Right hindlimb (tissue), 1 donor: ENCODE results near the gene AACS.
A peak's percentile ranks its signal among the peaks of the same experiment; 100 is the strongest.

ENCODE experiments used
- DNase-seq: peaks from one replicate; pipeline ENCODE4 v3.0.0-alpha.2; 2018

Gene AACS

DNA sequence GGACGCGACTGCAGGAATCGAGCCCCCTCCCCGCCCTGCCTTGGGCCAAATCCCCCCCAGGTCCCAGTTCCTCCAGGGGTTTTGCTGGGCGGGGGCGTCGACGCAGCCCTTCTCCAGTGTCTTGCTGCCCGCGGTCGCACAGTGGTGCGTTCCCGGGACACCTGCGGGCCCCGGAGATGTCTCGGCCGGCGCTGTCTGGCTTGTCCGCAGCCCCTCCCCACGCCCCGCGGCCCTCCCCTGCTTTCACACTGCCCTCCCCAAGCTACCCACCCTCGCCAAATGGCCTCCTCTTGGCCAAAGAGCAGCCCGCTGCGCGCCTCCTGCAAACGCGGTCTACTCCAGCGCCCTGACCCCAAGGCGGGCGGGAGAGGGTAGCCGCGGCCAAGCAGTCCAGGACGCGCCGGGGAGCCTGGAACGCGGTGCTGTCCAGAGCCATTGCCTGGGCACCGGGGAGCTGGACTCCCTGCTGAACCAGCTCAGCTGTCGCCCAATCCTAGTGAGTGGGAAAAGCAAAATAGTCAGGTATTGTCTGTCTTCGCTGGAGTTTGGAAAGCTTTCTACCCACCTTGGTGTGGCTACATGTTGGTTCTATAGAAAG is 122.0 kb downstream of the AACS start:
- DNase-seq = peak; percentile 23

DNA sequence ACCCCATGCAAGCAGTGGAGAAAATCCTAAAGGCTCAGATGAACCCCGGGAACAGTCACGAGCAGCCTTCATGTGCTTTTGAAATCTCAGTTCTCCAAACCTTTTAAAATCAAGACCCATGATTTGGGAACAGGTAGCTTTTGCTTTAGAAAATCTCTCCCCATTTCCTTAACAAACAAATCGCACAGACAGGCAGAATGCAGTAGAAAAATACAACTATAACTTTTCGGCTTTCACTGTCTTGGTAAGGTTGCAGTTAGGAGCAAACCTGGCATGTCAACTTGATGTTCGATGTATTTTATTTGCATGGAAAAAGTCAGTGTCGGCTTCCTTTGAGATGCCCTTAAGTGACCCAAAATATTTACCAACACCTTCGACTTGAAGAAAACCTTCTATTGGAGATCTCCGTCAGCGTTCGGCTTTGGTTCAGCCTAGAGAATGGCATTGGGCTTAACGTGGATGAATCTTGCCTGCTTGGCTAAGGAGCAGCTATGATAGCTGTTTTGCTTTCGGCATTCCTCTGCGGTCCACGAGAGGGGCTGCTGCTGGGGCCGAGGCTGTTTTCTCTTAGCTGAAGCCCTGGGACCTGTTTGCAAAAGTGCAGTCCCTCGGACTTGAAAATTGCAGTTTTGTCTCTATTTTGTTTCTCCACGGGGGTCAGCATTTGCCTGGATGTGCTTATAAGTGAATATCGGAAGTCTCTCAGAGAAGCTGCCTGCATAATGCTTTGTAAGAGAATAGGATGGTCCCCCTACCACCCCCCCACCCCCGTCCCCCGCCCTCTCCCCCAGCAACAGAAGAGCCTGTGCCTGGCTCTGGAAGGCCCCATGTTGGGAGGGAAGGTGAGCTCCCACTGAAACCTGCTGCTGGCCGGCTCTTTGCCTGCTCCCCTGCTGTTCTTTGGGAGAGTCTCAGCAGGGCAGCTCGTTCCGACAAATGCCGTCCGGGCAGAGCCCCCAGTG is 122.8 kb downstream of the AACS start:
- DNase-seq = no peak

DNA sequence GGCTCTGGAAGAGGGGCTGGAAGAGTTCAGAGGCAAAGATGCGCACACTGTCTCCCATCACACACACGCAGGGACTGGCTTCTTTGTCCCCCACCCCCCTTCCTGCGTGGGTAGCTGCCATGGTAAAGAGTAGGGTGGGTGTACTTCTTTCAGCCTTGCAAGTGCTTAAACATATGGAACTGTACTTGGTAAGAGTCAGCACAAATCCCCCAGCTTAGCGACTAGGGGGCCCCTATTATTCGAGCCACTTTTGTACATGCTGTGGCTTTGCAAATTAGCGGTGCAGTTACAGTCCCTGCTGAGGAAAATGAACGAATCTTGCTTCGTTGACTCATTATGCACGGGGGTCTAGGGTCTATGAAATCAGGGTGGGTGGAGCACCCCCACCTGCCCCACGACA is 123.8 kb downstream of the AACS start:
- no peak for DNase-seq

DNA sequence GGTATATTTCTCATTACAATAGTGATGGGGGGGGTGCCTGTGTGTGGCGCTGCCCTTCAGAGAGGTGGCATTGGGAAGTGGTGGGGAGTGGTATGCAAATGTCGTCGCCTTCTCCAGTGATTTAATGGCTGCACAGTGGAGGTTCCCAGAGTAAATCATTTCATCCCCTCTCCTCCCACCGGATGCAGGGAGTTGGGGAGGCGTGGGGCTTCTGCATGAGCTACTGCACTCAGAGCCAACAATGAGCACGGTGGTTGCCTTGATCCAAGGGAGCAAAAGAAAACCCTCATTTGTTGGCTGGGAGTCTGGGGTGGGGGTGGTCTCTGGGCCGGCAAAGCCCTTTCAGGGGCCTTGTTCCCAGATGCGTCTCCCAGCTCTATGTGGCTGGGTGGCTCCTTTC is 124.3 kb downstream of the AACS start:
- no peak for DNase-seq

DNA sequence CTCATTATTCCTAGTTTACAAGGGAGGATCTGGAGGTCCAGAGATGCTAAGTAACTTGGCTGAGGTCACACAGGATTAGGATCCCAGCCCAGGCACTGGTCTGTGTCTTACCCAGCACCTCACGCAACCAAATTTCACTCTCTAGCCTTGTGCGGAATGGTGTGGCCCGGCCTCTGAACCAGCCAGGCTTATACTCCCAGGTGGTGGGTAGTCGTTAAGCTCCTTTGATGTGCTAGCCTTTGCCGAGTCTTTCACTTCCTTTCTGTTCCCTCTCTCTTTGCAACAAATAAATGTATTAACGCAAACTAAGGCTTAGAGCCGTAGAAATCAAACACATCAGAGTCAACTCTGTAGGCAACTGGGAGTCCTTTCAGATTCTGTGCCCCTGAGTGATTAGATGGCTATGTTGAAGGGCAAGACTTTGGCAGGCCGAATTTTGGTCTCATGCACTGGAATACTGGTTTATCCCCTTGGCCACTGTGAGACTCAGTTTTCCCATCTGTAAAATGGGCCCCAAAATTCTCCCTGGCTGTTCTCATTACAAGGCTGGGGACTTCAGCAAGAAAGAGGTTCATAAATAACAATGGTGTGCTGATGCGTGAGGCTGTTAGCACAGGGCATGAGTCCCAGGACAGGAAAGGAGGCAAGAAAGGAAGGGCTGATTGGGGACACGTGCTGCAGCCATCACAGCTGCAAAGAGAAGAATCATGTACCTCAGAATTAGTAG is 126.3 kb downstream of the AACS start:
- DNase-seq = no peak

DNA sequence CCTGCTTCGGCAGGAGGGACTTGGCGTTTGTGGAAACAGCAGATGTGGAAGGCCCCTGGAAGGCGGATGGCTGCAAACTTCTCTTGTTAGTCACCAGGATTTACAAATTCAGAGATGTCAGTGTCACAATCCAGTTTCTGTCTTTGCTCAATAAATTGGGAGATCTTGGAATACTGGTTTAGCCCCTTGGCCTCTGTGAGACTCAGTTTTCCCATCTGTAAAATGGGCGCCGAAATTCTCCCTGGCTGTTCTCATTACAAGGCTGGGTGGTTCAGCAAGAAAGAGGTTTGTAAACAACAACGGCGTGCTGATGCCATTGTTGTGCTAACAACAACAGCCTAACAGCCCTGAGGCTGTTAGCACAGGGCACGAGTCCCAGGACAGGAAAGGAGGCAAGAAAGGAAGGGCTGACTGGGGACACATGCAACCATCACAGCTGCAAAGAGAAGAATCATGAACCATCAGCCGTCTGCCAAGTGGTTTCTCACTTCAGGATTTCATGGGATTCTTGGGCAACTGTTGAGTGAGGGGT is 127.5 kb downstream of the AACS start:
- DNase-seq = no peak
